Right lobe of liver (tissue), 6 donors: ENCODE measurements around the gene TERT. TPM values are rescaled to one million over a fixed set of nuclear protein-coding genes. Genes with fewer than 3 reads are reported as not detected.

Experiments
- ATAC-seq, 4 donors: fragments of 200-7000 bp; cut with Tn5 transposase; one replicate each; pipeline ENCODE4 v1.9.1; 2020; ENCODE audit warnings: mild to moderate bottlenecking in 4 of 4, moderate library complexity in 4 of 4
- DNase-seq, 3 donors: peaks; one replicate each; pipeline ENCODE4 v3.0.0-alpha.2; 2020
- H3K27ac ChIP-seq, 3 donors: fragments of 200-600 bp; one replicate each; pipeline ENCODE4 v1.8.0; 2022
- H3K27me3 ChIP-seq, 2 donors: fragments of 200-600 bp; one replicate each; pipeline ENCODE4 v1.8.0; 2022
- H3K36me3 ChIP-seq, 4 donors: fragments of 200-600 bp; sonication (generic) in 1 of 4; one replicate each; pipeline versions ENCODE4 v1.5.1 to v1.8.0; 2017 to 2022; ENCODE audit warnings: control low read depth in 1 of 4
- H3K4me1 ChIP-seq, 4 donors: fragments of 200-600 bp; sonication (generic) in 1 of 4; one replicate each; pipeline versions ENCODE4 v1.5.1 to v1.8.0; 2017 to 2022; ENCODE audit warnings: control low read depth in 1 of 4
- H3K4me3 ChIP-seq, 3 donors: fragments of 200-600 bp; one replicate each; pipeline ENCODE4 v1.8.0; 2022
- H3K9me3 ChIP-seq, 4 donors: fragments of 200-600 bp; sonication (generic) in 1 of 4; one replicate each; pipeline versions ENCODE4 v1.5.1 to v1.8.0; 2017 to 2022; ENCODE audit warnings: control low read depth in 1 of 4
- CTCF ChIP-seq, 4 donors: fragments of 200-600 bp in 3 of 4; fragments of 450-650 bp in 1 of 4; IDR thresholded peaks; one replicate each; pipeline versions ENCODE4 v1.5.1 to v1.8.0; 2016 to 2022; ENCODE audit warnings: antibody characterized with exemption in 4 of 4, mild to moderate bottlenecking in 2 of 4
- POLR2A ChIP-seq: fragments of 450-650 bp; IDR thresholded peaks from one replicate; pipeline ENCODE4 v1.6.1; 2017; ENCODE audit warnings: antibody characterized with exemption, mild to moderate bottlenecking
- WGBS: methylation state at CpG from one replicate; pipeline ENCODE4 v1.1.6; 2018; ENCODE audit warnings: low coverage, low lambda C conversion rate; ENCODE audit not compliant: insufficient coverage; ENCODE audit errors: missing lambda C conversion rate; 5-methylcytosine and 5-hydroxymethylcytosine counted together
- intact Hi-C, 2 donors: fragments of 100-400 bp; cut with DNase I; formaldehyde crosslinking; loops; one replicate each; pipeline versions ENCODE4 v1.11.2 to v1.14.1; 2022
- total RNA-seq, 6 experiments: library from RNA; depleted of rRNA in 2 of 6; stranded (reverse); fragments of >200 nt in 2 of 6; fragmentation: NEBNext Ultra II Directional in 3 of 6; extraction: Animal tissue kit (Norgen Biotek cat#: 25700) in 3 of 6; gene quantifications; one replicate each; pipeline versions ENCODE4 v1.1.0 to v1.2.4, GENCODE V29; 2016 to 2023
- donor health status: DM: no; HTN: yes; CAD: no.
- donor health status: DM: no; HTN: no; CAD: no.
- donor health status: DM: no; HTN: no; CAD: no.
- donor health status: DM: no; HTN: yes; CAD: no.
- donor health status: DM: no; HTN: yes; CAD: no.

TERT gene
- total RNA-seq, 6 experiments from 2014 or later = not detected

DNA sequence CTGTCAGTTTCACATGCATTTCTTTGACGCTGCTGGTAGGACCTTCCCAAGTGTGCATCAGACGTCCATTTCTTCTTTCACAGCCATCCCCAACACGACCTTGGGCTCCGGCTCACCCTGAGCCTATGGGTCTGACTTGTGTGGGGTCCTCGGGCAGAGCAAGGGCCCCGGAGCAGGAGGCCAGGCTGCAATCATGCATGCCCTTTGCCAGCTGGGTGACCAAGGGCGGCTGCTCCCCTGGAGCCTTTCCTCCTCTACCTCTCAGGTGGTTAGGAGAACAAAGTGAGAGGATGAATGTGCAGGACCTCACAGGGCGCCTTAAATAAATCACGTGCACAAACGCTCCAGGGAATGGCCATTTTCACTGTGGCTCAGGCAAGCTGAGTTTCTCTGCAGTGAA lies 33.2 kb downstream of the TERT start:
- no peaks in the 10 kb centered on the region for H3K36me3 ChIP-seq
- no peak for TF ChIP-seq POLR2A
- no peak for TF ChIP-seq CTCF (IDR thresholded peaks at IDR 0.05)

DNA sequence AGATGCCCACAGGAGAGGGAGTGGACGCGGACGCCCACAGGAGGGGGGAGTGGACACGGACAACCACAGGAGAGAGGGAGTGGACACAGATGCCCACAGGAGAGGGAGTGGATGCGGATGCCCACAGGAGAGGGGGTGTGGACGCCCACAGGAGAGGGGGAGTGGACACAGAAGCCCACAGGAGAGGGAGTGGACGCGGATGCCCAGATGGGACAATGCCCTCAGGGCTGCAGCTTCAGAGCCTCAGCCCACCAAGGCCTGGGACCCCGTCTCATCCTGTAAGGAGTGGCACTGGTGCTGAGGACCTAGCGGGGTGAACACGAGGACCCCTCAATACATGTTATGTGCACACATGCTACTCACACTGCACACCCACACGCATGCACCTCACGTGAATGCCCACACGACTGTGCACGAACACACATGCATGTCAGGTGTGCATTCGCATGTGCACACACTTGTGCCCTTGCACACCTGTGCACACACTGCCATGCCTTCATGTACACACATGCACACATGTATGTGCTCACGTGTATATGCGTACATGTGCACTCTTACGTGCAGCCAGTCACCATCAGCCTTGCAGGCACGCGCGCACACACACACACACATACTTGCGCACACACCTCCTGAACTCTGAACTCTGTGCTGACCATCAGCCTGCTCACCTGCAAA lies 34.9 kb downstream of the TERT start:
- Histone ChIP-seq H3K4me1 (no peaks in the 10 kb centered on the region), H3K9me3 (no peaks in the 10 kb centered on the region), H3K4me3 (no peak overlapping the region), H3K27ac (no peak overlapping the region), H3K36me3 (no peaks in the 10 kb centered on the region), H3K27me3 (no peaks in the 10 kb centered on the region)
- intact Hi-C loops = no loop called here
- no peak for ATAC-seq
- 83% methylated on average over 9 of the region's 23 CpGs for WGBS
- no peak for DNase-seq
- TF ChIP-seq POLR2A (no peak), CTCF (IDR thresholded peaks at IDR 0.05) (no peak)

More for the DNA sequence above, 33.2 kb downstream of the TERT start:
- Histone ChIP-seq H3K4me3 (no peak overlapping the region), H3K9me3 (no peaks in the 10 kb centered on the region), H3K4me1 (no peaks in the 10 kb centered on the region), H3K27me3 (no peaks in the 10 kb centered on the region), H3K27ac (no peak overlapping the region)
- no peak for DNase-seq
- intact Hi-C loops = no loop called here
- ATAC-seq = no peak
- WGBS = no CpG with 5 or more reads among the region's 10 CpGs

DNA sequence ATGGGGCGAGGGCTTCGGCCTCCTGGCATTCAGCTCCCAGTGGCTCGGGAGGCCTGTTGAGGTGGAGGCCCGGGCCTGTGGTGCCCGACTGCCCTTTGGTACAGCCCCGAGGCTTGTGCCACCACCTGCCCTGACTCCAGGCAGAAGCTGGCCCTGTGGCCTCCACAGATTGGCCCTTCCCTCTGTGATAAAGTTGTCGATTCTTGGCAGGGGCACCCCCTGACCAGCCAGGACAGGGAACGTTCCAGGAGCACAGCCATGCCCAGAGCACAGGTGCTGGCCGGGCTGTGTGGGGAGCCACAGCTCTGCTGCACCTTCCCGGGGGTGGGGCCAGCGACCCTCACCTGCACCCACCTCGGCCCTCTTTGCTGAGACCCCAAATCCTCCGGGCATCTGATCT lies 37.0 kb downstream of the TERT start:
- H3K27me3 ChIP-seq = no peaks in the 10 kb centered on the region
- DNase-seq = no peak
- no peaks in the 10 kb centered on the region for H3K9me3 ChIP-seq
- H3K4me3 ChIP-seq = no peak overlapping the region
- intact Hi-C loops = no loop called here
- TF ChIP-seq POLR2A (no peak), CTCF (IDR thresholded peaks at IDR 0.05) (no peak)
- WGBS = no CpG with 5 or more reads among the region's 13 CpGs
- H3K4me1 ChIP-seq = no peaks in the 10 kb centered on the region
- ATAC-seq = no peak
- H3K36me3 ChIP-seq = no peaks in the 10 kb centered on the region
- H3K27ac ChIP-seq = no peak overlapping the region

DNA sequence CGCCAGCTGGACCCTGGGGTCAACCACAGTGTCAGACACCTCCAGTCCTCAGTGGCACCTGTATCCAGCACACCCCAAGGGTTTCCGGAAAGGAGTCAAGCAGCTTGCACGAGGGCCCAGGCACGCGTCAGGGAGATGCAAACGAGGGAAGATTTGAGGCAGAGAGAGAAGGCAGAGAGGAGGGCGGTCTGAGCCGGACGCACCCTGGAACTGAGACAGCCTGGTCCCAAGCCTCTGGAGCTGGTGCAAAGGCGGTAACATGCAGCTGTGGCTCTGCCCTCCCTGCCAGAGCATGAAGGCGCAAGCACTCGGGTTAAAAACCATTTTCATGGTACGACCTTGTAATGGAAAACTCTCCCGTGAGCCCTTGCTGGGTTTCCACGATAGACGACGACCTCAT lies 37.5 kb downstream of the TERT start:
- no peak for TF ChIP-seq CTCF (IDR thresholded peaks at IDR 0.05)
- no peak for TF ChIP-seq POLR2A
- WGBS = 77% methylated on average over 10 of the region's 17 CpGs
- intact Hi-C loops = no loop called here
- DNase-seq (no peak), ATAC-seq (no peak)
- Histone ChIP-seq H3K4me1 (no peaks in the 10 kb centered on the region), H3K27ac (no peak overlapping the region), H3K36me3 (no peaks in the 10 kb centered on the region), H3K27me3 (no peaks in the 10 kb centered on the region), H3K9me3 (no peaks in the 10 kb centered on the region), H3K4me3 (no peak overlapping the region)

- Histone ChIP-seq H3K9me3 (no peaks in the 10 kb centered on the region), H3K4me1 (no peaks in the 10 kb centered on the region), H3K27me3 (no peaks in the 10 kb centered on the region), H3K36me3 (no peaks in the 10 kb centered on the region), H3K4me3 (no peak overlapping the region), H3K27ac (no peak overlapping the region)
- intact Hi-C loops = no loop called here
- no peak for TF ChIP-seq POLR2A
- no peak for TF ChIP-seq CTCF (IDR thresholded peaks at IDR 0.05)
- WGBS = 90% methylated on average over 3 of the region's 23 CpGs
- ATAC-seq = no peak
- no peak for DNase-seq
Measured at GRCh38 chr5:1256776-1257175, 38.1 kb downstream of the TERT start.
